ENCODE measurements around the gene FCSK. TPM values are rescaled to one million over a fixed set of nuclear protein-coding genes. Genes with fewer than 3 reads are reported as not detected.

Gene FCSK
- total RNA-seq, 2 donors from 2014 or later = 15.0 to 28.3 TPM

DNA sequence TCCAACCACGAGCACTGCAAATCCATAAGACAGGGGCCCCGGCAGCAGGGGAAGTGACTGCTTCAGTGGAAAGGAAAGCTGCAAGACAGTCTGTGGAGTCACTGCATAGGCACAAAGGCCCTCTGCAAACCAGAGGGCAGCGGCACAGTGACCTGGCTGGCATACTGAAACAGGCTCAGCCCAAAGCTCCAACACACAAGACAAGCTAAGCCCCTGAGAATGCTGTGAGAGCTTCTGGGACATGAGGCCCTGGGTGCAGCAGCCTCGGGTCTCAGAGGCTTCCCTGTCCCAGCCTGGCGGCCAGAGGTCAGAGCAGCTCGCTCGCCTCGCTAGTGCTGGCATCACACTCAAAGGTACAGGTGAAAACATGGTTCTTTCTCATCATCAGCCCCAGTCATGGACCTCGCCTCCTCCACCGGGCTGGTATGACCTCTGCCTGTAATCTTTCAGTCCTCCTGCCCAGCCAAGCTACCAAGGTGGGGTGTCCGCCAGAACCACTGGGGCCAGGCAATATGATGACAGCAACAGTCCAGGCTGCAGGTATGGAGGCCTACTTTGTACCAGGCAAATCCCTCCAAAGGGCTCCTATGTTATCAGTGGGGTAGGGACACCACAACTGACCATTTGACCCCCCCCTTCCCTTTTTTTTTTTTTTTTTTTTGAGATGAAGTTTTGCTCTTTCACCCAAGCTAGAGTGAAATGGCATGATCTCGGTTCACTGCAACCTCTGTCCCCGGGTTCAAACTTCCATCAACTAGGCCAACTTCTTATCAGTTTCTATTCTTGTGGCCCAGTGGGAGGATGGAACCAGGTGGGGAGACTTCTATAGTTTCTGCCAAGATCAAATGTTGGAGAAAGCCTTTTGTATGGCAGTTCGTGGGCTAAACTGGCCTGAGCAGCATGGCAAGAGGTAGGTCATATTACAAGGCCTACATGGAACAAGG, 34.7 kb upstream of the FCSK start:
- Histone ChIP-seq H3K27ac (no peak overlapping the region), H3K27me3 (no peaks in the 10 kb centered on the region), H3K4me3 (no peak overlapping the region), H3K36me3 (replicated peaks in 1 of 2; ENCODE audit: insufficient read depth in 1 of 2, low read depth in 2 of 2) (no peaks in the 10 kb centered on the region), H3K4me1 (no peaks in the 10 kb centered on the region), H3K9me3 (no peaks in the 10 kb centered on the region)
- no peak for TF ChIP-seq POLR2A (IDR thresholded peaks at IDR 0.05)
- TF ChIP-seq, protein P1, sequence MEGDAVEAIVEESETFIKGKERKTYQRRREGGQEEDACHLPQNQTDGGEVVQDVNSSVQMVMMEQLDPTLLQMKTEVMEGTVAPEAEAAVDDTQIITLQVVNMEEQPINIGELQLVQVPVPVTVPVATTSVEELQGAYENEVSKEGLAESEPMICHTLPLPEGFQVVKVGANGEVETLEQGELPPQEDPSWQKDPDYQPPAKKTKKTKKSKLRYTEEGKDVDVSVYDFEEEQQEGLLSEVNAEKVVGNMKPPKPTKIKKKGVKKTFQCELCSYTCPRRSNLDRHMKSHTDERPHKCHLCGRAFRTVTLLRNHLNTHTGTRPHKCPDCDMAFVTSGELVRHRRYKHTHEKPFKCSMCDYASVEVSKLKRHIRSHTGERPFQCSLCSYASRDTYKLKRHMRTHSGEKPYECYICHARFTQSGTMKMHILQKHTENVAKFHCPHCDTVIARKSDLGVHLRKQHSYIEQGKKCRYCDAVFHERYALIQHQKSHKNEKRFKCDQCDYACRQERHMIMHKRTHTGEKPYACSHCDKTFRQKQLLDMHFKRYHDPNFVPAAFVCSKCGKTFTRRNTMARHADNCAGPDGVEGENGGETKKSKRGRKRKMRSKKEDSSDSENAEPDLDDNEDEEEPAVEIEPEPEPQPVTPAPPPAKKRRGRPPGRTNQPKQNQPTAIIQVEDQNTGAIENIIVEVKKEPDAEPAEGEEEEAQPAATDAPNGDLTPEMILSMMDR (IDR thresholded peaks at IDR 0.05) = no peak
- 85 to 91% methylated on average over 9 to 14 of the region's 14 CpGs for WGBS, 2 donors
- ATAC-seq (no peak), DNase-seq (no peak)
- intact Hi-C loops (cut with DNase I) = no loop called here

DNA sequence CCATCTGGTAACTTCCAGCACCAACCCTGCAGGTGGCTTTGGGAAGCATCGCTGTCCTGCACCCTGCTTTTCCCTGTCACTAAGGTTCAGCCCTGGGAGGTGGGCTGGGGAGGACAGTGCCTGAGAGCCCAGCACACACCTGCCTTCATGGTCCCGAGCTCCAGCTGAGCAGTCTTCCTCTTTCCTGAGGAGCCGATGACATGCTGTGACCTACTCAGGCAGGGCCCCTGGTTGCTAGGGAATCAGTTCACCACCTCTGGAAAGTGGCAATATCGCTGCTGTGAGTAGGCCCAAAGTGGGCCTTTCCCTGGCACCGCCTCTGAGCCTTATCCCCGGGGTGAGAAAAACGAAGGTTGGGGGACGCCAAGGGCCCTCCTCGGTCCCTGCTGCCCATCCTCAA, 33.4 kb upstream of the FCSK start:
- intact Hi-C loops (cut with DNase I) = no loop called here
- TF ChIP-seq, protein P1 (IDR thresholded peaks at IDR 0.05) = no peak
- no peak for TF ChIP-seq POLR2A (IDR thresholded peaks at IDR 0.05)
- ATAC-seq (no peak), DNase-seq (no peak)
- Histone ChIP-seq H3K27ac (no peak overlapping the region), H3K4me1 (no peaks in the 10 kb centered on the region), H3K4me3 (no peak overlapping the region), H3K9me3 (no peaks in the 10 kb centered on the region), H3K27me3 (no peaks in the 10 kb centered on the region), H3K36me3 (replicated peaks in 1 of 2; ENCODE audit: insufficient read depth in 1 of 2, low read depth in 2 of 2) (no peaks in the 10 kb centered on the region)
- 83 to 86% methylated on average over 9 of the region's 9 CpGs for WGBS, 2 donors

DNA sequence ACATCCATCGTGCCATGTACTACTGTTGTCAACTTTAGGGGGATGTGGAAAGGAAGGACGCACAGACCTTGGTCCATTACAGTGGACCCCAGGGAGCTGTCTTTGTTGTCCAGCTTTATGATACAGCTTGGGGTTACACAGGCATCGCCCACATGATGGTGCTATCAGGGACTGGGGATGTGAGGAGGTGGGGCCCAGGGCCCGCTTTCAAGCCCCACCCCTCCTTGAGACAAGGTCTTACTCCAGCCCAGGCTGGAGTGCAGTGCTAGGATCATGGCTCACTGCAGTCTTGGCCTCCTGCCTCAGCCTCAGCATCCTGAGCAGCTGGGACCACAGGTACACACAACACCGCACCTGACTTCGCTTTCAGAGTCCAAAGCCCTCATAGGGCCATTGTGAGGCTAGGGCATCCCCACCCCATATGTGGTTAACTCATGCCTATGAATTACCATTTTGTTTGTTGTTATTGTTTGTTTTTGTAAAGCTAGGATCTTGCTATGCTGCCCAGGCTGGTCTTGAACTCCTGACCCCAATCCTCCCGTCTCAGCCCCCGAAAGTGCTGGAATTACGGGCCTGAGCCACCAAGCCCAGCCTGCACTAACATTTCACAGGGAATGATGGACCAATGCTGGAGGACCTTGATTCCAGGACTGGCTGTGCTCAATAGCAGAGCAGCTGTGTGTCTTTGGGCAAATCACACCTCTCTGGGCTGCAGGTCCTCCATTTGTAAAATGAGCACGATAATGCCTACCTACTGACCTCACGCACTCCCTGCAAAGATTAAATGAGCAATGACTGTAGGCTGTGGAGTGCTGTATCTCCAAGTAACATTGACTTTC, 32.7 kb upstream of the FCSK start:
- Histone ChIP-seq H3K27me3 (no peaks in the 10 kb centered on the region), H3K9me3 (no peaks in the 10 kb centered on the region), H3K4me1 (no peaks in the 10 kb centered on the region), H3K4me3 (no peak overlapping the region), H3K36me3 (replicated peaks in 1 of 2; ENCODE audit: insufficient read depth in 1 of 2, low read depth in 2 of 2) (no peaks in the 10 kb centered on the region), H3K27ac (no peak overlapping the region)
- 89 to 95% methylated on average over 7 to 11 of the region's 11 CpGs for WGBS, 2 donors
- DNase-seq (no peak), ATAC-seq (no peak)
- intact Hi-C loops (cut with DNase I) = no loop called here
- TF ChIP-seq, protein P1 (IDR thresholded peaks at IDR 0.05) = no peak
- no peak for TF ChIP-seq POLR2A (IDR thresholded peaks at IDR 0.05)

DNA sequence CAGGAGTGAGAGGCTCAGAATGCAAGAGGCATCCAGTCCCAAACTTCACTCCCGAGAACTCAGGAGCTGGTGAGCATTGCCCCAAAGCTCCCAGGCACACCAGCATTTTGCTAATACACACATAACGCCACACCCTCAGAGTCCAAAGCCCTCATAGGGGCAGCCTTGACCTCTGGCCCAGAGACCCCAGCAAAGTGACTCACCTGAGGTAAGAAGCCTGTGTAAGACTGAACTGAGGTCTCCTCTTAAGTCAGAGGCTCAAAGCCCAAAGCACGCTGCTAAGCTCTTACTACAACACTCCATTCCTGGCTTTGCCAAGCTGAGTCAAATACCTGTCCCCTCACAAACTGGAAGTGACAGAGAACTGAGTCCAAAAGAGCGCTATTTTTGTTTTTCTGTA, 31.9 kb upstream of the FCSK start:
- no peak overlapping the region for H3K4me3 ChIP-seq
- H3K36me3 ChIP-seq (replicated peaks in 1 of 2; ENCODE audit: insufficient read depth in 1 of 2, low read depth in 2 of 2) = no peaks in the 10 kb centered on the region
- intact Hi-C loops (cut with DNase I) = no loop called here
- DNase-seq = no peak
- WGBS, 2 donors = 87 to 91% methylated on average over 3 to 4 of the region's 4 CpGs
- peaks cover 7% of the 10 kb centered on the region for H3K4me1 ChIP-seq
- no peak for ATAC-seq
- no peaks in the 10 kb centered on the region for H3K9me3 ChIP-seq
- no peak for TF ChIP-seq POLR2A (IDR thresholded peaks at IDR 0.05)
- TF ChIP-seq, protein P1 (IDR thresholded peaks at IDR 0.05) = no peak
- H3K27me3 ChIP-seq = no peaks in the 10 kb centered on the region
- H3K27ac ChIP-seq = no peak overlapping the region

Data from body of pancreas (tissue), 4 donors.